ENCODE results near the gene MYO18B.

The MYO18B gene

DNA sequence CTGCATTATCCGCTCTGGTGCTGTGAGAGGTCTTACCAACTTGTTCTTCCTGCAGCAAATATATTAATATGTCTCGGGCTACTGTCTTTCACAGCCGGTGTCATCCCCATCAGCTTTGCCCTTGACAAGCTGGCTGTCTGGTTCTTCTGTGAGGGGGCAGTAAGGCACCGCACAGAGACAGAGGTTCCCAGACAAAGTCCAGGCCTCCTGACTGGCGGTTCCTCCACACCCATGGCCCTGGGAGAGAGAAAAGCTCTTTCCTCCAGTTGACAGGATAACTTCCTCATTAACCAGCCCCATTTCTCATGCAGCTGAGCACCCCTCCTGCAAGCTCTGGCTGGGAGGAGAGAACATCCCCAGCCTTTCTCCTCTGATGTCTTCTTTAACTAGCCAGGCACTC, 214.8 kb downstream of the MYO18B start:
- DNase-seq (ENCODE audit: insufficient read length, low spot score) (no peak), FAIRE-seq (no peak)
- TF ChIP-seq POLR2A (IDR thresholded peaks at IDR 0.05; ENCODE audit: low read depth, low read length) (no peak), TAF1 (IDR thresholded peaks at IDR 0.05; ENCODE audit: low read depth, low read length) (no peak), POU2F2 (IDR thresholded peaks at IDR 0.05; ENCODE audit: low read depth, low read length) (no peak), SPI1 (IDR thresholded peaks at IDR 0.05; ENCODE audit: low read depth, low read length) (no peak), PAX5 (IDR thresholded peaks at IDR 0.05; ENCODE audit: insufficient read depth, low read length, severe bottlenecking) (no peak)

DNA sequence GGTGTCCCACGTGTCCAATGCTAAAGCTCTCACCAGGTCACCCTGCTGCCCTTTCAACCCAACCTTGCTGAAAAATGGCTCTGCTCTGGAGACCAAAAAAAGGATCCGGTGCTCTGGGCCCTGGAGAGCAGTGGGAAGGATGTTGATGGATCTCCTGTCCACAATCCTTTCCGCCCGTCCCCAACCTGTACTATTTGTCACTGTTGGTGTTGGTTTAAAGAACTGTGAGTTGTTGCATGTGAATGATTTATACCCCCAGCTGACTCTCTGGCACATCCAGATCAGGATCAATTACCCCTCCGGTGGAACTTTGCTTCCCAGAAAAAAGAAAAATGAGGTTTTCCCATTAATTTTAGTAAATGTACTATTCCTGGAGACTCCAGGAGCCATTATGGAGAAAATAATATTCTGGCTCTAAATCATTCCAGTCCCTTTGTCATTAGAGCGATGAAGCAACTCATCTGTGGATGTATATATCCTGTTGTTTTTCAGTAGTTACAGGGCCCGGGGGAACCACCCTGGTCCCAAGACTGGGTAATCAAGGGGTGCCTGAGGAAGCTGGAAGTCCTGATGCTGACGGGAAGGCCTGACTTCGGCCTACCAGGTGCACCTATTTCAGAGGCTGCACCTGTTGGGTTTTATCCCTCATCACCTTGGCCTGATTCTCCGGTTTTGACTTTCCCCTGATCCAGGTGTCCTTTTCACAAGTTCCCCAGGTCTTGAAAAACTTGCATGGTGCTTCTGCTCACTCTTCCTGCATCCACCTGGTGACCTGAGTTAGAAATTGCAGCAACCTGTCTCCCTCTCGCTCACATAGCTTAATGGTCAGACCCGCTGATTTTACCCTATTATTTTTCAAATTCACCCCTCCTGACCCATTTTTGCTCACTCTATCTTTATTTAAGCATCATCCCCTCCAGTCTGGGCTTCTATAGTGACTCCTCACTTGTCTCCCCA, 218.1 kb downstream of the MYO18B start:
- FAIRE-seq (no peak), DNase-seq (ENCODE audit: insufficient read length, low spot score) (no peak)
- TF ChIP-seq PAX5 (IDR thresholded peaks at IDR 0.05; ENCODE audit: insufficient read depth, low read length, severe bottlenecking) = no peak
- no peak for TF ChIP-seq POU2F2 (IDR thresholded peaks at IDR 0.05; ENCODE audit: low read depth, low read length)
- no peak for TF ChIP-seq POLR2AphosphoS5 (IDR thresholded peaks at IDR 0.05; ENCODE audit: low read depth, low read length)
- TF ChIP-seq TAF1 (IDR thresholded peaks at IDR 0.05; ENCODE audit: low read depth, low read length) = no peak
- TF ChIP-seq SPI1 (IDR thresholded peaks at IDR 0.05; ENCODE audit: low read depth, low read length) = no peak
- TF ChIP-seq POLR2A (IDR thresholded peaks at IDR 0.05; ENCODE audit: low read depth, low read length) = no peak

DNA sequence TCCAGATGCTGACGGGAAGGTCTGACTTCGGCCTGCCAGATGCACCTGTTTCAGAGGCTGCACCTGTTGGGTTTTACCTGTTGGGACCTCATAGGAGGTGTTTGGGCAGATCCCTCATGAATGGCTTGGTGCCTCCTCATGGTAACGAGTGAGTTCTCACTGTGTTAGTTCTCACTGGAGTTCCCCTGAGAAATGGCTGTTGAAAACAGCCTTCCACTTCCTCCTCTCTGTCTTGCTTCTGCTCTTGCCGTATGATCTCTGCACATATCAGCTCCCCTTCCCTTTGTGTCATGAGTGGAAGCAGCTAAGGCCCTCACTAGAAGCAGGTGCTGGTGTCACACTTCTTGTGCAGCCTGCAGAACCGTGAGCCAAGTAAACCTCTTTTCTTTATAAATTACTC, 219.7 kb downstream of the MYO18B start:
- FAIRE-seq (no peak), DNase-seq (ENCODE audit: insufficient read length, low spot score) (no peak)
- no peak for TF ChIP-seq POU2F2 (IDR thresholded peaks at IDR 0.05; ENCODE audit: low read depth, low read length)
- TF ChIP-seq TAF1 (IDR thresholded peaks at IDR 0.05; ENCODE audit: low read depth, low read length) = no peak
- peak; percentile 74 for TF ChIP-seq SPI1 (IDR thresholded peaks at IDR 0.05; ENCODE audit: low read depth, low read length)

DNA sequence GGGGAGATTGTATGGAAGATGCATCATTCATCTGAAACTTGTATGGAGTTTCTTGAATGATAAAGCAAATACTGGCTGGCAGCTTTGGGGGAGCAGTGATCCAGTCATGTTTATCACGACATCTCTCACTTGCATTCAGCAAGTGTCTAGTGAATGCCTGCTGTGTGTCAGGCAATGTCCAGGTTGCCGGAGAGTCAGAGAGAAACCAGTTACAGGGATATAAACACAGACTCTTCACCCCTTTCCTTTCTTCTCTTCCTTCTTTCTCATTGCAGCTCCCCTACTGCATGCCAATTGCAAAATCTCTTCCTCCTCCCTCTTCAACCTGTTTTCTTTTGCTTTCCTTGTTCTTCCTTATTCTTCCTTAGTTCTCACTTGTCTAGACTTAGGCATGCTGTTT, 220.7 kb downstream of the MYO18B start:
- FAIRE-seq (no peak), DNase-seq (ENCODE audit: insufficient read length, low spot score) (no peak)
- TF ChIP-seq POU2F2 (IDR thresholded peaks at IDR 0.05; ENCODE audit: low read depth, low read length) = no peak
- TF ChIP-seq POLR2A (IDR thresholded peaks at IDR 0.05; ENCODE audit: low read depth, low read length) = no peak
- no peak for TF ChIP-seq SPI1 (IDR thresholded peaks at IDR 0.05; ENCODE audit: low read depth, low read length)
- TF ChIP-seq TAF1 (IDR thresholded peaks at IDR 0.05; ENCODE audit: low read depth, low read length) = no peak
- no peak for TF ChIP-seq PAX5 (IDR thresholded peaks at IDR 0.05; ENCODE audit: insufficient read depth, low read length, severe bottlenecking)
- no peak for TF ChIP-seq POLR2AphosphoS5 (IDR thresholded peaks at IDR 0.05; ENCODE audit: low read depth, low read length)

DNA sequence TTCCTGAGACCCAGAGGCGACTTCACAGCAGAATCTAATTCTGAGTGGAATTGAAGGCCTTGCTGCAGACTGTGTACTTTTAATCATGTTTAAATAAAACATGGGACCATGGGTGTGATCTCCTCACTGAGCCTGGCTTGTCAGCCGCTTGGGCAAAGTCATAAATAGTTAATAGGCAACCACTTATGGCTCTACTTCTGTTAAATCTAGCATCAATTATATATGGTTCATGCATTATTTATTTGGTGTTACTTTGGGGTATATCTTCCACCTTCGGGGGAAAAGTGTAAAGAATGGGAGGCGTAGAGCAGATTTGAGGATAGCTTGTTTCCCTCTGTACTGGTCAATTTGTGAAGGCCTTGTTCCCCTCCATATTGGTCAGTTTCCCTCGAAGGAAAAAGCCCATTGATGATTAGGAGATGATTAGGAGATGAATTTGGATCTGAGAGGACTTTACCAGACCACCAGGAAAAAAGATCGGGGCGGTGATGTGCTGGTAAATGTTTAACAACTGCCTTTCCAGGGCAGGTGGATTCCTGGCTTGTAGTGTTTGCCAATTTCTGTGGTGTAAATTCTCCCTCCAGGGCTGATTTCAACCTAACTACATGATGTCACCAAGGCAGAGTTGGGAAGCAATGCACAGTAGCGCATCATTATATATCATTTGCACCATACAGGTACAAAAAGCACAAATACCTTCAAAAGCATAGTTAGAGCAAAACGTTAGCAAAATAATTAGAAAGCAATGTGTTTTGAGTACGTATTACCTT, 223.2 kb downstream of the MYO18B start:
- DNase-seq (ENCODE audit: insufficient read length, low spot score) = no peak
- FAIRE-seq = no peak
- TF ChIP-seq SPI1 (IDR thresholded peaks at IDR 0.05; ENCODE audit: low read depth, low read length) = no peak
- TF ChIP-seq TAF1 (IDR thresholded peaks at IDR 0.05; ENCODE audit: low read depth, low read length) = no peak
- TF ChIP-seq POLR2AphosphoS5 (IDR thresholded peaks at IDR 0.05; ENCODE audit: low read depth, low read length) = no peak
- no peak for TF ChIP-seq POU2F2 (IDR thresholded peaks at IDR 0.05; ENCODE audit: low read depth, low read length)
- no peak for TF ChIP-seq POLR2A (IDR thresholded peaks at IDR 0.05; ENCODE audit: low read depth, low read length)
- no peak for TF ChIP-seq PAX5 (IDR thresholded peaks at IDR 0.05; ENCODE audit: insufficient read depth, low read length, severe bottlenecking)

DNA sequence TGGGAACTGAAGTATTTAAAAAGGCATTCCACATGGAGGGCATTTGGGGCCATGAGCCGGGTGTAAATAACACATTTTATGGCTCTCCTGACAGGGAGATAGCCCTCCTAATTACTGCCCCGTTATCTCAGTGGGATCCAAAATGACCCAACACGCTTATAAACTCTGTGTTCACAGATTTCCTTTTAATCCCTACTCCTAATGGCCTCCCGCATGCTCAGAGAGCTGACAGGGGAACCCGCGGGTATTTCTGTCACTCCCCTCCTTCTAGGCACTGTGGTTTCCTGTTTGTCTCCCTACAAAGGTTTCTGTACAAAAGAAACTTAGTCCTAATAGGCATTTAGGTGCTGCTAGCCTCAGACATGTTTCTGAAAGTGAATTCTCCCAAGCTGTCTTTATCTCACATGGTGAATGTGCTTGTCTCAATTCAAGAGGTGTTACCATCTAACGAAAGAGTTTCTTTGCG, 224.5 kb downstream of the MYO18B start:
- FAIRE-seq = no peak
- TF ChIP-seq POLR2AphosphoS5 (IDR thresholded peaks at IDR 0.05; ENCODE audit: low read depth, low read length) (no peak), POLR2A (IDR thresholded peaks at IDR 0.05; ENCODE audit: low read depth, low read length) (no peak), POU2F2 (IDR thresholded peaks at IDR 0.05; ENCODE audit: low read depth, low read length) (no peak), SPI1 (IDR thresholded peaks at IDR 0.05; ENCODE audit: low read depth, low read length) (no peak), PAX5 (IDR thresholded peaks at IDR 0.05; ENCODE audit: insufficient read depth, low read length, severe bottlenecking) (no peak), TAF1 (IDR thresholded peaks at IDR 0.05; ENCODE audit: low read depth, low read length) (no peak)
- DNase-seq (ENCODE audit: insufficient read length, low spot score) = no peak

DNA sequence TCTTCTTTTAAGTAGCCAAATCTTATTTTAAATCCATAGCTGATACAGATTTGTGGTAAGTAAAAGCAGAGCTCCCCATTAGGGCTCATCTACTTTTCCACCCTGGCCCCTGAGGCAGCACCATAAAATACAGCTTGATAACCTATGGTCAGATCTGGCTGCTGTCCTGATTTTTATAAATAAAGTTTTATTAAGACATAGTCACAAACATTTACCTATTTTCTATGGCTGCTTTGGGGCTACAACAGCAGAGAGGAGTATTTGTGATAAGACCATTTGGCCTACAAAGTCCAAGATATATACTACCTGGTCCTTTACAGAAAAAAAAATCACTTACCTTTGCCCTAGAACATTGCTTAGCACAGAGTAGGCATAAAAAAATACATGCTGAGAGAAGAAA, 227.3 kb downstream of the MYO18B start:
- DNase-seq (ENCODE audit: insufficient read length, low spot score) = no peak
- no peak for FAIRE-seq
- TF ChIP-seq TAF1 (IDR thresholded peaks at IDR 0.05; ENCODE audit: low read depth, low read length) (no peak), PAX5 (IDR thresholded peaks at IDR 0.05; ENCODE audit: insufficient read depth, low read length, severe bottlenecking) (no peak), POLR2A (IDR thresholded peaks at IDR 0.05; ENCODE audit: low read depth, low read length) (no peak)

DNA sequence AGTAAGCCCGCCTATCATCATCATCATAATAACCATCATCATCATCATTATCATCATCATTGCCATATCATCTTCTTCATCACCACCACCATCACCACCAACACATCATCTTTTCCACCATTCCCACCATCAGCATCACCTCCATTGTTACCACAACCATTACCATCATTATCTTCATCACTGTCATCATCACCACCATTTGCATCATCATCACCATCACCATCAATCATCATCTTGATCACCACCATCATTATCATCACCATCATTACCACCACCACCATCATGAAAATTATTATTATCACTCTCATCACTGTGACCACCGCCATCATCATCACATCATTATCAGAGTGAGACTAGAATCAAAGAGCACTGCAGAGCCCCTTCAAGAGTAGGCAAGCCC, 227.9 kb downstream of the MYO18B start:
- no peak for TF ChIP-seq POU2F2 (IDR thresholded peaks at IDR 0.05; ENCODE audit: low read depth, low read length)
- DNase-seq (ENCODE audit: insufficient read length, low spot score) (no peak), FAIRE-seq (no peak)

DNA sequence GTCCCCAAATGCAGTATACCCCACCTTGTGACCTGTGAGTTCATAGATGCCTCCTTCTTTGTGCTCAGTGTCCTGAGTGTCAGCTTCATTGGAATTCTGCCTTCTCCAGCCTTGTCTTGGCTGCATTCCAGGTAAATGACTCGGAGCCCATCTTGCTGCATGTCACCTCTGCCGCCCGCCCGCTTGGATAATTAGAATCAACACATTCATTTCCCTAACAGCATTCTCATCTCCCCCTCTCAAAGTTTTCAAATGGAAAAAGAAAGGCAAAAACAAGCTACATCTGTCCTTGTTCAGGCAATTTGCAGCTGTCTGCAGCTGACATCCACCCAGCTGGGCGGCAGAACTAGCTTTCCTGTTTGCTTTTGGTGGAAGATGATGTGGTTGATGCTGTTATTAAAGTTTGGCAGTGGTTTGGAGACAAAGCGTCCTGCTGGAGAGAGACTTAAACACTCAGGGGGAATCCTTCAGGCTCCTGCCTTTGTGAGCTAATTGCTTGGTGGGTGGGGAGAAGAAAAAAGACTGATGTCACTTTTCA, 228.5 kb downstream of the MYO18B start:
- DNase-seq (ENCODE audit: insufficient read length, low spot score) (no peak), FAIRE-seq (no peak)
- TF ChIP-seq POLR2A (IDR thresholded peaks at IDR 0.05; ENCODE audit: low read depth, low read length) (no peak), TAF1 (IDR thresholded peaks at IDR 0.05; ENCODE audit: low read depth, low read length) (no peak), SPI1 (IDR thresholded peaks at IDR 0.05; ENCODE audit: low read depth, low read length) (no peak), POLR2AphosphoS5 (IDR thresholded peaks at IDR 0.05; ENCODE audit: low read depth, low read length) (no peak), PAX5 (IDR thresholded peaks at IDR 0.05; ENCODE audit: insufficient read depth, low read length, severe bottlenecking) (no peak), POU2F2 (IDR thresholded peaks at IDR 0.05; ENCODE audit: low read depth, low read length) (no peak)
